ENCODE measurements around the gene POLR3C.
A peak's percentile ranks its signal among the peaks of the same experiment; 100 is the strongest.

POLR3C gene

GRCh38 chr1:145884675-145885074, 60.7 kb downstream of the POLR3C start:
- Mint-ChIP-seq H3K9me3 (no peaks in the 10 kb centered on the region), H3K27ac (no peak overlapping the region), H3K27me3 (peaks cover 13% of the 10 kb centered on the region), H3K36me3 (no peaks in the 10 kb centered on the region), H3K4me1 (peaks cover 13% of the 10 kb centered on the region), H3K4me3 (peak overlapping the region; percentile 80)

GRCh38 chr1:145885738-145886287, 61.8 kb downstream of the POLR3C start, which contains the start of gene ANKRD35:
Gene ANKRD35 (minus strand): TSS chr1:145885866. CDS start chr1:145885758, 108 bp downstream.
- H3K4me1 Mint-ChIP-seq = peaks cover 13% of the 10 kb centered on the region
- H3K27me3 Mint-ChIP-seq = peaks cover 13% of the 10 kb centered on the region
- no peaks in the 10 kb centered on the region for H3K9me3 Mint-ChIP-seq
- H3K4me3 Mint-ChIP-seq = peak within 1 kb of the TSS; percentile 80
- H3K36me3 Mint-ChIP-seq = no peaks in the 10 kb centered on the region
- no peak within 1 kb of the TSS for H3K27ac Mint-ChIP-seq

- no peaks in the 10 kb centered on the region for H3K36me3 Mint-ChIP-seq
- peaks cover 13% of the 10 kb centered on the region for H3K4me1 Mint-ChIP-seq
- peak overlapping the region; percentile 80 for H3K4me3 Mint-ChIP-seq
- no peaks in the 10 kb centered on the region for H3K9me3 Mint-ChIP-seq
- H3K27me3 Mint-ChIP-seq = peaks cover 13% of the 10 kb centered on the region
- no peak overlapping the region for H3K27ac Mint-ChIP-seq
These were observed 62.4 kb downstream of the POLR3C start for GRCh38 chr1:145886390-145886789.

GRCh38 chr1:145886816-145887215, 62.8 kb downstream of the POLR3C start:
- Mint-ChIP-seq H3K4me3 (peak overlapping the region; percentile 66), H3K36me3 (no peaks in the 10 kb centered on the region), H3K9me3 (no peaks in the 10 kb centered on the region), H3K4me1 (peaks cover 13% of the 10 kb centered on the region), H3K27ac (no peak overlapping the region), H3K27me3 (peaks cover 13% of the 10 kb centered on the region)

GRCh38 chr1:145887631-145888030, 63.6 kb downstream of the POLR3C start:
- no peak overlapping the region for H3K27ac Mint-ChIP-seq
- H3K27me3 Mint-ChIP-seq = peaks cover 13% of the 10 kb centered on the region
- H3K9me3 Mint-ChIP-seq = no peaks in the 10 kb centered on the region
- H3K36me3 Mint-ChIP-seq = no peaks in the 10 kb centered on the region
- H3K4me3 Mint-ChIP-seq = peak overlapping the region; percentile 15
- H3K4me1 Mint-ChIP-seq = peaks cover 13% of the 10 kb centered on the region

- Mint-ChIP-seq H3K4me3 (no peak overlapping the region), H3K36me3 (no peaks in the 10 kb centered on the region), H3K9me3 (no peaks in the 10 kb centered on the region), H3K27me3 (peaks cover 5% of the 10 kb centered on the region), H3K4me1 (peaks cover 12% of the 10 kb centered on the region), H3K27ac (no peak overlapping the region)
These were observed 65.7 kb downstream of the POLR3C start for GRCh38 chr1:145889722-145890121.

GRCh38 chr1:145891143-145891542, 67.1 kb downstream of the POLR3C start:
- Mint-ChIP-seq H3K27ac (no peak overlapping the region), H3K27me3 (no peaks in the 10 kb centered on the region), H3K4me1 (peaks cover 3% of the 10 kb centered on the region), H3K36me3 (no peaks in the 10 kb centered on the region), H3K4me3 (no peak overlapping the region), H3K9me3 (no peaks in the 10 kb centered on the region)

GRCh38 chr1:145891587-145892485, 67.8 kb downstream of the POLR3C start:
- Mint-ChIP-seq H3K4me3 (no peak overlapping the region), H3K27me3 (no peaks in the 10 kb centered on the region), H3K27ac (no peak overlapping the region), H3K36me3 (no peaks in the 10 kb centered on the region), H3K4me1 (peaks cover 2% of the 10 kb centered on the region), H3K9me3 (no peaks in the 10 kb centered on the region)

GRCh38 chr1:145892486-145893087, 68.6 kb downstream of the POLR3C start:
- Mint-ChIP-seq H3K4me1 (no peaks in the 10 kb centered on the region), H3K36me3 (no peaks in the 10 kb centered on the region), H3K9me3 (no peaks in the 10 kb centered on the region), H3K4me3 (no peak overlapping the region), H3K27me3 (no peaks in the 10 kb centered on the region), H3K27ac (no peak overlapping the region)

- Mint-ChIP-seq H3K9me3 (no peaks in the 10 kb centered on the region), H3K27ac (no peak overlapping the region), H3K4me3 (no peak overlapping the region), H3K36me3 (peaks cover 3% of the 10 kb centered on the region), H3K4me1 (no peaks in the 10 kb centered on the region), H3K27me3 (no peaks in the 10 kb centered on the region)
These were observed 69.5 kb downstream of the POLR3C start for GRCh38 chr1:145893306-145894055.
